Neural cell (in vitro differentiated cells): ENCODE data around the gene LCP2.

ENCODE experiments used
- CTCF ChIP-seq: fragments of 450-650 bp; IDR thresholded peaks from 2 replicates; pipeline ENCODE4 v1.5.1; 2014; ENCODE audit warnings: antibody characterized with exemption, mild to moderate bottlenecking, moderate library complexity; ENCODE audit not compliant: poor library complexity, severe bottlenecking
- EP300 ChIP-seq: fragments of 450-650 bp; conservative IDR thresholded peaks from 2 replicates; pipeline ENCODE4 v1.6.1; 2014; ENCODE audit warnings: antibody characterized with exemption, mild to moderate bottlenecking, moderate library complexity; ENCODE audit not compliant: poor library complexity, severe bottlenecking
- EZH2 ChIP-seq: fragments of 200-600, 300-800 bp; shearing (Covaris generic), sonication (generic); IDR thresholded peaks from 2 replicates; pipeline ENCODE4 v1.6.1; 2014; ENCODE audit warnings: antibody characterized with exemption, low read length, borderline replicate concordance, mild to moderate bottlenecking; ENCODE audit not compliant: insufficient read depth, poor library complexity, severe bottlenecking
- MXI1 ChIP-seq: fragments of 450-650 bp; conservative IDR thresholded peaks from 2 replicates; pipeline ENCODE4 v1.6.1; 2014; ENCODE audit warnings: antibody characterized with exemption, mild to moderate bottlenecking; ENCODE audit not compliant: poor library complexity, severe bottlenecking
- POLR2AphosphoS5 ChIP-seq: IDR thresholded peaks from 2 replicates; pipeline ENCODE4 v1.6.1; 2012
- RAD21 ChIP-seq: fragments of 450-650 bp; conservative IDR thresholded peaks from 2 replicates; pipeline ENCODE4 v1.6.1; 2014; ENCODE audit warnings: antibody characterized with exemption, mild to moderate bottlenecking, moderate library complexity
- REST ChIP-seq: IDR thresholded peaks from 2 replicates; pipeline ENCODE4 v1.6.1; 2012; ENCODE audit warnings: borderline replicate concordance
- SMC3 ChIP-seq: fragments of 450-650 bp; conservative IDR thresholded peaks from 2 replicates; pipeline ENCODE4 v1.6.1; 2014; ENCODE audit warnings: antibody characterized with exemption, mild to moderate bottlenecking, moderate library complexity; ENCODE audit not compliant: poor library complexity
- TAF1 ChIP-seq: IDR thresholded peaks from 2 replicates; pipeline ENCODE4 v1.6.1; 2012; ENCODE audit warnings: low read depth

- no peak for TF ChIP-seq POLR2AphosphoS5
- no peak for TF ChIP-seq CTCF
- no peak for TF ChIP-seq EP300
- no peak for TF ChIP-seq EZH2
- no peak for TF ChIP-seq RAD21
- no peak for TF ChIP-seq REST
- TF ChIP-seq TAF1: no peak
- TF ChIP-seq MXI1: no peak
- TF ChIP-seq SMC3: no peak
Measured at GRCh38 chr5:170308686-170309085, 11.1 kb upstream of the LCP2 start.
